CD4-positive, alpha-beta T cell treated with Interleukin-1 beta for 1 hour (primary cell): ENCODE results near the gene GNL3L.
A peak's percentile ranks its signal among the peaks of the same experiment; 100 is the strongest.
"Not testable (repeated sequence)": the region's sequence is repeated elsewhere in the genome, so short reads cannot be mapped to it uniquely, and the experiment has no call there.

ENCODE experiments used
- DNase-seq, 2 donors: peaks; one replicate each; pipeline ENCODE4 v3.0.0-alpha.2; 2020 to 2022

GNL3L gene, protein sequence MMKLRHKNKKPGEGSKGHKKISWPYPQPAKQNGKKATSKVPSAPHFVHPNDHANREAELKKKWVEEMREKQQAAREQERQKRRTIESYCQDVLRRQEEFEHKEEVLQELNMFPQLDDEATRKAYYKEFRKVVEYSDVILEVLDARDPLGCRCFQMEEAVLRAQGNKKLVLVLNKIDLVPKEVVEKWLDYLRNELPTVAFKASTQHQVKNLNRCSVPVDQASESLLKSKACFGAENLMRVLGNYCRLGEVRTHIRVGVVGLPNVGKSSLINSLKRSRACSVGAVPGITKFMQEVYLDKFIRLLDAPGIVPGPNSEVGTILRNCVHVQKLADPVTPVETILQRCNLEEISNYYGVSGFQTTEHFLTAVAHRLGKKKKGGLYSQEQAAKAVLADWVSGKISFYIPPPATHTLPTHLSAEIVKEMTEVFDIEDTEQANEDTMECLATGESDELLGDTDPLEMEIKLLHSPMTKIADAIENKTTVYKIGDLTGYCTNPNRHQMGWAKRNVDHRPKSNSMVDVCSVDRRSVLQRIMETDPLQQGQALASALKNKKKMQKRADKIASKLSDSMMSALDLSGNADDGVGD

GRCh38 chrX:54529552-54530356 is at the start of gene GNL3L:
Gene GNL3L, plus strand, starts transcription at chrX:54530219. Its CDS starts 2,348 bp downstream, at chrX:54532567.
- peak; percentile 85 to 87 for DNase-seq

DNA sequence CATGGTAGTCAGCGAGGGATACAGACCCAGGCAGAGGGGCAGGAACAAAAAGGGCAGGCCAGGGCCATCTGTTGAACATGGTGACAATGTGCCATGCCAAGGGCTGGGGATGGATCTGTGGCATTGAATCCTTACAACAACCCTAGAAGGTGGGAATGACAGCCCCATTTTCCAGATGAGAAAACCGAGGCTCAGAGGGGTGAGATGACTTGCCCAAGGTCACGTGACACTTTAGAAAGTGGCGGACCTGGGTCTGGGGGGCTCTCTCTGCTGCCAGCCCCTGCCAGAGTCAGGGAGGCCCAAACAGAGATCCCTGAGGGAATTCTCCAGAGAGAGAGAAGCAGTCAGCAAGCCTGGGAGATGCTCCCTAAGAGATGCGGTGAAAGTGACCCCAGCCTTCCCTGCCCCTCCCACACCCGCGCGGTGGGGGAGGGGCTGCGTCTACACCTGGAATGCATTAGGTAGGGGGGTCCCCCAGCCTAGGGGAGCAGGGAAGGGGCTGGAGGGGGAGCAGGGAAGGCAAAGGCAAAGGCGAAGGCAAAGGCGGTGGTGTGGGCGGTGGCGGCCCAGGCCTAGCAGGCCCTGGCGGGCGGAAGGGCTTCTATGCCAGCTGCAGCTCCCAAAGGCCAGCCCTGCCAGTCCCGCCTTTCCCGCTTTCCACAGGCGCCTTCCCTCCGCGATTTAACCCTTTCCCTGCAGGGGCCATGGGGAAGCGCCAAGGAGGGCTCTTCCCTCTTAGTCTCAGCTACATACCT is 47.0 kb upstream of the GNL3L start:
- DNase-seq = no peak

- DNase-seq = no peak
Measured at GRCh38 chrX:54483946-54484345, 46.1 kb upstream of the GNL3L start.

DNA sequence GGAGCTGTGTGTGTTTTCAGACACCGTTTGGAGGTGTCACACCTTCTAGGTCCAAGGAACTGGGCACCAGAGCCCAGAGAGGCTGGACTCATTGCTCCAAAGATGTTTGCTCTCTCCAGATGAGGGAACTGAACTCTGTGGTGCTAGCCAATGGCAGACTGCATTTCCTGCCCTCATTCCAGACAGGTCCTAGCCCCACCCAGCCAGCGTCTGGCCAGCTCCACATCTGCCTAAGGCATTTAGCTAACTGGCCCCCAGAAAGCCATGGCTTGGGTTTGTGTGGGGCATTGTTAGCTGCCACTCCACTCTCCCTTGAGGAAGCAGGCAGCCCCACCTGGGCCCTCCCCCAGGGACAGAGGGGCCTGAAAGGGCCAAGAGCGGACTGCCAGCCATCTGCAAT is 45.4 kb upstream of the GNL3L start:
- DNase-seq = no peak

GRCh38 chrX:54489819-54490218 is 40.2 kb upstream of the GNL3L start:
- not testable (repeated sequence) for DNase-seq

DNA sequence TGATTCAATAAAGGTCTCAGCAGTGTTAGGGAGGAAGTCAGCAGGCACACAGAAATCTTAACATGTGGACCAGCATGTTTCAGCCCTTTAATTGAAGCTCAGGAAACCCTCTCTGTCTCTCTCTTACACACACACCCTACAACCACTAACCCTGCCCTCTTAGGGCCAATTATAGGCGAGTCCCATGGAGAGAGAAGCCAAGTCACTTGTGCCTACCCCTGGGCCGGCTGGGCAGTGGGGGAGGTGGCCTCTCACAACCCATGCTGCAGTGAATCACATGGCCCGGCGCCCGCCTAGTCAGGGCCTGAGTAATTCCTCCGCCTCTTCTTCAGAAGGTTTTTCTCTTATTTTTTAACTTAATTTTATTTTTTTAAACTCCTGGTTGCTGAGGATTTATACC is 37.7 kb upstream of the GNL3L start:
- DNase-seq = no peak

DNA sequence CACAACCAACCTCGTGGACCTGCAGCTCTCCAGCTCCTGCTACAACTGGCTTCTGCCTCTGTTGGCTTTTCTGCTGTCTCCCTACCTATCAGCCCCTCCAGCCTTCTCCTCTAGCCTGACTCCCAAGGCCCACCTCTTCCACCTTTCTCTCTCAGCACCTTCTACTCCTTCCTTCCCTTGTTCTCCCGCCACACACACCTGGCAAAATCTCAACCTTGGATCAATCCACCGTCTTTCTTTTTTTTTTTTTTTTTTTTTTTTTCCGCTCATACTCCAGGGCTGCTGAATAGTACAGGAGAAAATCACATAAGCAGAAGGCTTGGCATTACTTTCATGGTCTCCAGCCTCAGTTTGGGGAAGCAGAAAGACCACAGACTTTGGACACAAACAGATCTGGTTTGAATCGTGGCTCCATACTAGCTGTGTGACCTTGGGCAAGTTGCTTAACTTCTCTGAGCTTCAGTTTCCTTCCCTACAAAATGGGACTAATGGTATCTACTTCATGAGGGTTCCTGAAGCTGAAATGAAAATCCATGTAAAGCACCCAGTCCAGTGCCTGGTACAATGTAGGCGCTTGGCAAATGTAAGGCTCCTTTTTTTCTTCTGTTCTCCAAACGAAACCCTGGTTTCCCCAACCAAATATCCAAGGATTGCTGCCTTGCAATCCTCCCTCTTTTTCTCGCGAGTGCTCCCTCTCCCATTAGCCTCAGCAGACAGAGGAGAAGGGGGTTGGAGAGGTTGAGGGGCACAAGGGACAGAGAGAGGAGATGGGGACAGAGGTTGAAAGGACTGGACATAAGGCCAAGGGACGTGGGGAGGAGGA is 35.6 kb upstream of the GNL3L start:
- no peak for DNase-seq

DNA sequence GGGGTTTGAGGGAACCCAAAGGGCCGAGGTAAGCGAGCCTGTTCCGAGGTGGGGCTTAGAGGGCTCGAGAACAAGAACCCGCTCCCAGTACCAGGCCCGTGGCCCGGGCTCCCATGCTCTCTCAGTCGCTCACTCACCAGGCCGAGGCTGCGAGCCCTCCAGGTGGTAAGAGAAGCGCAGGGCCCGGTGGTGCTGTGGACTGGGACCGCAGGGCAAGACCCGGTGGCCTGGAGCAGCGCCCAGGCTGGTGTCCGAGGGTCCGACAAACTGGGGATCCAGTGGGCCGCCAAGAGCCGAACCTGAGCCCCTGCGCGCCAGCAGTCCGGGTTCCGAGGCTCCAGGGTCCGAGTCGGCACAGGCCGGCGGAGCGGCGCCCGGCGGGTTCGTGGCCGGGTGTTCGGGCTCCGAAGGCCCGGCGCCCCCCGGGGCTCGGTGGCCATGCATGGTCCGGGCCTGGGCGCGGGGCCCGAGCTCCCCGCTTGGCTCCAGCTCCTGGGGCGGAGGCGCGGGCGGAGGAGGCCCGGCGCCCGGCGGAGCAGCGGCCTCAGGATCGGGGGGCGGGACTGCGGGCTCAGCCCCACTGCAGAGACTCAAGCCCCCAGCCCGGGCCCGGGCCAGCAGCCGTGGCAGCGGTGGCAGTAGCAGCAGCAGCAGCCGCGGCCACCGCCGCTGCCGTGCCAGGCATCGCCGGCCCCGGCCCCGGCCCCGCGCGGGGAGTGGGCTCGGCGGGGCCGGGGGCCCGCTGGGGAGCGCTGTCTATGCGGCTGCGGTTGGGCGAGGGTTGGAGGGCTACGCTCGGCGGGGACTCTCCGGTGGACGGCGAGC is 34.8 kb upstream of the GNL3L start:
- no peak for DNase-seq

DNA sequence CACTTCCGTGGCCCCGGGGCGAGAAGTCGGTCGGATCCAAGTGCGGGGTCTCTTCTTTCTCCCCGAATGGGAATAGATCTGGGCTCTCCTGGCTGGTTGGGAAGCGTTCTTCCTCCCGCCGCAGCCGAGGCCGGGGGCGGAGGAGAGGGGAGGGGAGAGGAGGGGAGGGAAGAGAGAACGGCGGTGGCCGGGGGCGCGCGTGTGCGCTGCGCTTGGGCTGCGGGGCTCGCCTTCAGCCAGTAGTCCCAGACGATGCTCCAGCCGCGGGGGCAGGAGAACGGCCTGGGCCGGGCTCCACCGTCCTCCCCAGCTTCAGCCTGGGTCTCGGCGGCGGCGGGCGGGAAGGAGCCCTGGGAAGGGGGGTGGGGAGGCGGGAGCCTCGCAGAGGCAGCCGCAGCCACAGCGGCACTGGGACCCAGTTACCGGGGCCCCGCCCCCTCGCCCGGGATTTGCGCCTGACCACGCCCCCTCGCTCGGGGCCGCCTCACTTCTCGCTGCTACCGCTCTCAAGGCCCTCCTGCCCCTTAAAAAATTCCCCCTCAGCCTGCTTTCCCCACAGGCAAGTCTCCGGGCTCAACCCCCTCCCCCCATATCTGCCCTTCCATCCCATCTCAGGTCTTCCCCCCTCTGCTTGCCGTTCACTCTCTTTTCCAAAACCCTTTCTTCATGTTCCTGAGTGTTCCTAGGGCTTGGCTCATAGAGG is 34.1 kb upstream of the GNL3L start, which contains the start of gene FGD1:
TSS of gene FGD1 (minus strand) at position 421 of the 703 bp plus-strand sequence. CDS start 802 bp downstream, outside the sequence.
- peak; percentile 16 to 24 for DNase-seq

- no peak for DNase-seq
Measured at GRCh38 chrX:54496517-54496852, 33.5 kb upstream of the GNL3L start.

- DNase-seq = no peak
Measured at GRCh38 chrX:54496936-54497335, 33.1 kb upstream of the GNL3L start.

DNA sequence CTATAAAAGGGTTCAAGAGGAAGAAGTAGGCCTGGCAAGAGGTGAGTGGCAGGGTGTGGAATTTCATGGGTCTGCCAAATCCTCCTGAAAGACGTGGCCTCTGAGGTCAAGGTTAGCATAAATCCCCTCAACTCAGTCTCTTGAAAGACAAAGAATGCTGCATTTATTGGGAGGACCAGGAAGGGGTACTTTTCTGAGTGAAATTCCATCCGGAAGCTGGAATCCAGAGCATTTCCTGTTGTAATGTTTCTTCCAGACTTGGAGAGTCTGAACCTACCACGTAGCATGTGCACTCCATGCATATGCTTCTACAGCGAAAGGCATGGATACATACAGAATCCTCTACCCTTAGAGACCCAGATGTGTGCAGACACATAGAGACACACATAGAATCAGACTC is 20.6 kb upstream of the GNL3L start:
- DNase-seq = no peak

DNA sequence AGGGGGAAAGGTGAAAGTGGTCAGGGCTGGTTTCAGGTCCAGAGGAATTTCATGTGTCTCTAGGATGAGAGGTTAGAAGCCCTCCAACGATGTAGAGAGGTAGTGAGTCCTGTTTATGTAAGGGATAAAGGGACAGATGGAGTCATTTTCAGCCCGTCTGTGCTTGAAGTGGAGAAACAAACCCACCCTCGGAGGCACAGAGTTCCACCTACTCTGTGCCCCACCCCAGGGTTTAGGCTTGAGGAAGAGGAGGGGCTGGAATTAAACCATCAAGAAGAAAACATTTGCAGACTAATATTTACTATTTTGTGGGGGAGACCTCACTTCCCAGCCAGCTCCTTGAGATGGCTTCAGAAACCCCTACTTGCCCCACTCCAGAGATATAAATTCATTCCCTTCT is 868 bp upstream of the GNL3L start:
- DNase-seq = no peak

- peak in 1 of 2 donors; percentile 13 for DNase-seq
Measured at GRCh38 chrX:54530357-54530900, 410 bp downstream of the GNL3L start.

- DNase-seq = no peak
Measured at GRCh38 chrX:54534271-54534670, 4.3 kb downstream of the GNL3L start.

GRCh38 chrX:54540289-54540688 is 10.3 kb downstream of the GNL3L start:
- no peak for DNase-seq

DNA sequence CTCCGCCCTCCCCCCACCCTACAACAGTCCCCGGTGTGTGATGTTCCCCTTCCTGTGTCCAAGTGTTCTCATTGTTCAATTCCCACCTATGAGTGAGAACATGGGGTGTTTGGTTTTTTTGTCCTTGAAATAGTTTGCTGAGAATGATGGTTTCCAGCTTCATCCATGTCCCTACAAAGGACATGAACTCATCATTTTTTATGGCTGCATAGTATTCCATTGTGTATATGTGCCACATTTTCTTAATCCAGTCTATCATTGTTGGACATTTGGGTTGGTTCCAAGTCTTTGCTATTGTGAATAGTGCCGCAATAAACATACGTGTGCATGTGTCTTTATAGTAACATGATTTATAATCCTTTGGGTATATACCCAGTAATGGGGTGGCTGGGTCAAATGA is 12.2 kb downstream of the GNL3L start:
- not testable (repeated sequence) for DNase-seq

DNA sequence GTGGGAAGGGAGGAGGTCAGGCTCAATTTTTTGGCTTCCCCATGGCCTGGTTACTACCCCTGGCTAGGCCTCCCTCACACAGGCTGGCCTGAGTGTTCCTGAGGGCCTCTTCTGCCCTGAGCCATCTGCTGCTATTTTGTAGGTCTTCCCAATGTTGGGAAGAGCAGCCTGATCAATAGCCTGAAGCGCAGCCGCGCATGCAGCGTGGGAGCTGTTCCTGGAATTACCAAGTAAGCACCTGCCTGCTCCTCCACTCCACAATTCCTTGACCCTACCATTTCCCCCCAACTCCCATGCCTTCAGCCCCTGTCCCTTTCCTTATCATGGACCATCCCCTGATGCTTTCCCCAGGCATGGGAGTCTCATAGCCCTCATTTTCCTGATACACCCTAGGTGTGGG is 20.8 kb downstream of the GNL3L start:
- no peak for DNase-seq

DNA sequence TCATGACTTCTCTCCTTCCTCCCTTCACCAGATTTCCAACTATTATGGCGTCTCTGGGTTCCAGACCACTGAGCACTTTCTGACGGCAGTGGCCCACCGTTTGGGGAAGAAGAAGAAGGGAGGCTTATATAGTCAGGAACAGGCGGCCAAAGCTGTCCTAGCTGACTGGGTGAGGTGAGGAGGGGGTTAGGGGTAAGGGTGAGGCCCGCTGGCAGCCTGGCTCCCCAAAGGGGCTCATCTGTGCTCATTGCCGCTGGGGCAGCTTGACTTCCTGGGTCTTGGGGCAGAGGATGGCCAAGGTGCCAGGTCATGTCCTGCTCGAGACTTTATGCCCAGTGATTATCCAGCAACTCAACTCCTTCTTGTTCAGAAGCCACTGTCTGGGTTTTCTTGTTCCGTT is 21.8 kb downstream of the GNL3L start:
- no peak for DNase-seq

- DNase-seq = not testable (repeated sequence)
Measured at GRCh38 chrX:54555006-54555405, 25.0 kb downstream of the GNL3L start.
